Activated naive CD8-positive, alpha-beta T cell treated with anti-CD3 and anti-CD28 coated beads, Interleukin-2, amount 50 U/mL, for 24 hours (primary cell): ENCODE results near the gene NAALADL2.

Source experiments
- ATAC-seq: fragments of 150-1000 bp; cut with Tn5 transposase; one replicate; pipeline ENCODE4 v1.10.0; 2021
- DNase-seq: peaks from one replicate; pipeline ENCODE4 v3.0.0; 2021
- H3K27ac Mint-ChIP-seq: one replicate; pipeline ENCODE4 v1.8.0; 2021; ENCODE audit warnings: mild to moderate bottlenecking, mixed read lengths
- H3K27me3 Mint-ChIP-seq: one replicate; pipeline ENCODE4 v1.8.0; 2021; ENCODE audit warnings: mixed read lengths
- H3K36me3 Mint-ChIP-seq: one replicate; pipeline ENCODE4 v1.8.0; 2021; ENCODE audit warnings: low read depth, mixed read lengths
- H3K4me1 Mint-ChIP-seq: one replicate; pipeline ENCODE4 v1.8.0; 2021; ENCODE audit warnings: mixed read lengths
- H3K4me3 Mint-ChIP-seq: one replicate; pipeline ENCODE4 v1.8.0; 2021; ENCODE audit warnings: mild to moderate bottlenecking, moderate library complexity, mixed read lengths
- H3K9me3 Mint-ChIP-seq: one replicate; pipeline ENCODE4 v1.8.0; 2021; ENCODE audit warnings: mixed read lengths

The NAALADL2 gene

DNA sequence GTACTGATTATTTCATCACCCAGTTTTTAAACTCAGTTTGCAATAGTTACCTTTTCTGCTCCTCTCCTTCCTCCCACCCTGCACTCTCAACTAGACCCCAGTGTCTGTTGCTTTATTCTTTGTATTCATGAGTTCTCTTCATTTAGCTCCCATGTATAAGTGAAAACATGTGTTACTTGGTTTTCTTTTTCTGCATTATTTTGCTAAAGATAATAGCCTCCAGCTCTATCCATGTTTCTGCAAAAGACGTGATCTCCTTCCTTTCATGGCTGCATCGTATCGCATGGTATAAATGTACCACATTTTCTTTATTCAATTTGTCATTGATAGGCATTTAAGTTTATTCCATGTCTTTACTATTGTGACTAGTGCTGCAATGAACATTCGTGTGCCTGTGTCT is 79.0 kb downstream of the NAALADL2 start:
- Mint-ChIP-seq H3K27ac (no peak overlapping the region), H3K9me3 (peaks cover 8% of the 10 kb centered on the region), H3K4me3 (no peak overlapping the region), H3K36me3 (no peaks in the 10 kb centered on the region), H3K4me1 (no peaks in the 10 kb centered on the region), H3K27me3 (no peaks in the 10 kb centered on the region)
- DNase-seq (no peak), ATAC-seq (no peak)

DNA sequence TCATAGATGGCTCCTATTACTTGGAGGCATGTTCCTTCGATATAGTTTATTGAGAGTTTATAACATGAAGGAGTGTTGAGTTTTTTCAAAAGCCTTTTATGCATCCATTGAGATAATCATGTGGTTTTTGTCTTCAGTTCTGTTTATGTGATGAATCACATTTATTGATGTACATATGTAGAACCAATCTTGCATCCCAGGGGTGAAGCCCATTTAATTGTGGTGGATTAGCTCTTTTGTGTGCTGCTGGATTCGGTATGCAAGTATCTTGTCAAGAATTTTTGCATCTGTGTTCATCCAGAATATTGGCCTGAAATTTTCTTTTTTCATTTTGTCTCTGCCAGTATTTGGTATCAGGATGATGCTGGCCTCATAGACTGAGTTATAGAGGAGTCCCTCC is 81.0 kb downstream of the NAALADL2 start:
- Mint-ChIP-seq H3K4me1 (no peaks in the 10 kb centered on the region), H3K27ac (no peak overlapping the region), H3K36me3 (no peaks in the 10 kb centered on the region), H3K27me3 (no peaks in the 10 kb centered on the region), H3K9me3 (peaks cover 9% of the 10 kb centered on the region), H3K4me3 (no peak overlapping the region)
- no peak for DNase-seq
- no peak for ATAC-seq

DNA sequence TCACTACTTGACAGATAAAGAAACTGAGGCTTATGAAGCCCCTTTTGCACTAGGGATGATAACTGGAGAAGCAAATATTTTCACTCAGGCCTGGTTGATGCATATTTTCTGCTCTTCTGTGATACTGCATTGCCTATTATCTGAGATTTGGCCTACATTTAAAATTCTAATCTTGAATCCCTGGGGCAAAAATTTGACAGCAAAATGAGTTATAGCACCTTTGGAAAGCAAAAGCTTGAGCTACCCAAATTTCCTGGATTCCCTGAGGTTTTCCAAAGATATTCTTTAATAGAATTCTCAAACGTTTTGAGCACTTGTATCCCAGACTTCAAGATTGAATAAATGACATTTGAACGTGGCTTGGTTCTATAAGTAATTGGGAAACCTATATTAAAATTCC is 86.1 kb downstream of the NAALADL2 start:
- H3K4me3 Mint-ChIP-seq, result no peak overlapping the region
- no peaks in the 10 kb centered on the region for H3K4me1 Mint-ChIP-seq
- DNase-seq (no peak), ATAC-seq (no peak)
- H3K36me3 Mint-ChIP-seq, result no peaks in the 10 kb centered on the region
- no peak overlapping the region for H3K27ac Mint-ChIP-seq
- no peaks in the 10 kb centered on the region for H3K27me3 Mint-ChIP-seq
- peaks cover 13% of the 10 kb centered on the region for H3K9me3 Mint-ChIP-seq

DNA sequence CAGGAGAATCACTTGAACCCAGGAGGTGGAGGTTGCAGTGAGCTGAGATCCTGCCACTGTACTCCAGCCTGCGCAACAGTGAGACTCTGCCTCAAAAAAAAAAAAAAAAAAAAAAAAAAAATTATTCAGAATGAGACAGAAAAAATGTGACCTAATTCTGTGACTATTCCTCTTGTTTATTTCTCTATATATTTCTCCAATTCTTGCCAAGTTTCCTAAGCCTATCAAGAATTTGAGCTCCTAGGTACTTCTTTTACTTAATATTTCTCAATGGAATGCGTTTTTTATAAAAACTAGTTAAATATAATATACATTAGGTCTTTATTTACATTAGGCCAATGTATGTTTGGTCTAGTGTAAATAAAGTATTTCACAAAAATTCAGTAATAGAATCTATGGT is 86.8 kb downstream of the NAALADL2 start:
- Mint-ChIP-seq H3K27me3 (no peaks in the 10 kb centered on the region), H3K27ac (no peak overlapping the region), H3K4me1 (no peaks in the 10 kb centered on the region), H3K4me3 (no peak overlapping the region), H3K9me3 (peaks cover 13% of the 10 kb centered on the region), H3K36me3 (no peaks in the 10 kb centered on the region)
- ATAC-seq (no peak), DNase-seq (no peak)

DNA sequence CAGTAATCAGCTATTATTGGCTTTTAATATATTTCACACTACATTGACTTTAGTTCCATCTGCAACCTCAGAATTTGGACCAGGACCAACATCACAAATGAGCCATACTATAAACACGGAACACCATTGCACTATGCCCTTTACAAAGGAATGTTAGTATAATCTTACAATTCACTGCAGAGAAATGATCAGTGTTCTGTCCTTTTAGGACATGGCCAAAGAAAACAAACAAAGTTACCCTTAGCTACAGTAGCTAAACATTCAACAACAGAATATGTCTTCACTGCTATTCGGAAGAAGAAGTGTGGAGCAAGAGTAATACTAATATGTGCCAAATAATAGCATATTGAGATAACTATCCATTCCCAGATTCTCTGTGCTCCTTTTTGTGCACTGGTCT is 90.4 kb downstream of the NAALADL2 start:
- Mint-ChIP-seq H3K27me3 (no peaks in the 10 kb centered on the region), H3K27ac (no peak overlapping the region), H3K9me3 (peaks cover 4% of the 10 kb centered on the region), H3K4me1 (no peaks in the 10 kb centered on the region), H3K4me3 (no peak overlapping the region), H3K36me3 (no peaks in the 10 kb centered on the region)
- ATAC-seq (no peak), DNase-seq (no peak)

DNA sequence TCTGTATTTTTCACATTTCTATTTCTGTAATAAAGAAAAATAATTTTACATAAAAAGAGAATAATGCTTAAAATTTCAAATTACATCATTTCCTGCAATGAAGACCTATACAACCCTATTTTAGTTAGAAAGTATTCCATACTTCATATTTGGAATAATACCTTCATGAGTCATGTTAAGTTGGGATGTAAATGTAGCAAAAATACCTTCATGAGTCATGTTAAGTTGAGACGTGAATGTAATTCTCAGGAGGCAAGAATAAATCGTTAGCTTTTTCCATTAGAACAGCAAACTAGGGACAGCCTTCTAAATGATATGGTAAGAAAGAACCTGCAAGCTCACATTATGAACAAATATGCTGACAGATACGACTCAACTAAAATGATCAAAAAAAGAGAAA is 91.9 kb downstream of the NAALADL2 start:
- Mint-ChIP-seq H3K27ac (no peak overlapping the region), H3K27me3 (no peaks in the 10 kb centered on the region), H3K36me3 (no peaks in the 10 kb centered on the region), H3K4me3 (no peak overlapping the region), H3K4me1 (no peaks in the 10 kb centered on the region), H3K9me3 (peaks cover 4% of the 10 kb centered on the region)
- DNase-seq (no peak), ATAC-seq (no peak)

DNA sequence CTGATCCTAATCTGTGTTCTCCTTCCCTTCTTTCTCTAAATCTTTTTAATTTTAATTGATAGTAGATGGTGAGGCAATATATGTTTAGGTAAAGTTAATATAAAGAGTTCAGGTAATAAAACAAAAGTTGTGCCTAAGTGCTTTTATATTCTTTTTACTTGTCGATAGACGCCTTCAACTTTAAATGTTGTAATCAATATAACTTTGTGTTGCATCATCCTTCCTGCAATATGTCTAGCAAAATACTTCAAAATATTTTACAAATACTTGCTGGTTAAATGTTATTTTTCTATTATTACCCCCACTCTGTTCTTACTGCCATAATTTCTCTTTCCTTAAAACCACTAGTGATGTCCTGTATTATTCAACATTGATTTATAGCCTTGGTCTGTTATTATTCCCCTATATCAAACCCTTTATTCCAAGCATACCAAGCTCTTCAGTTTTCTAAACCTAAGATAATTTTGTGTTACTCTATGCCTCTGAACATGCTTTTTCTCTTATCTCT is 92.4 kb downstream of the NAALADL2 start:
- H3K27ac Mint-ChIP-seq, result no peak overlapping the region
- ATAC-seq (no peak), DNase-seq (no peak)
- H3K4me1 Mint-ChIP-seq, result no peaks in the 10 kb centered on the region
- no peaks in the 10 kb centered on the region for H3K27me3 Mint-ChIP-seq
- H3K4me3 Mint-ChIP-seq, result no peak overlapping the region
- peaks cover 4% of the 10 kb centered on the region for H3K9me3 Mint-ChIP-seq
- no peaks in the 10 kb centered on the region for H3K36me3 Mint-ChIP-seq

DNA sequence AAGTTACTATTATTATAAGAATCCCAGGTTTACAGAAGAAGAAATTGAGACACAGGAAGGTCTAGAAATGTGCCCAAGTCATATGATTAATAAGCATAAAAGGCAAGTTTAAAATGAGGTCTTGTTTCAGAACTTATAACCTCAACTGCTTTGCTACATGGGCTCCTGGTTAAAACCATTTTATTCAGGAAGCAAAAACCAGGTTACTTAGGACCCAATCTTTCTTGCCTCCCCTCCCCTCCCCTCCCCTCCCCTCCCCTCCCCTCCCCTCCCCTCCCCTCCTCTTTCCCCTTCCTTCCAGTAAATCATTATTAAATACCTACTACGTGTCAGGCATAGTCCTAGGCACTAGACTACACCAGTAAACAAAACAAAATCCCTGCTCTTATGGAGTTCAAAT is 93.9 kb downstream of the NAALADL2 start:
- no peaks in the 10 kb centered on the region for H3K4me1 Mint-ChIP-seq
- no peak overlapping the region for H3K4me3 Mint-ChIP-seq
- no peaks in the 10 kb centered on the region for H3K27me3 Mint-ChIP-seq
- no peaks in the 10 kb centered on the region for H3K36me3 Mint-ChIP-seq
- H3K9me3 Mint-ChIP-seq, result peaks cover 4% of the 10 kb centered on the region
- H3K27ac Mint-ChIP-seq, result no peak overlapping the region
- DNase-seq (no peak), ATAC-seq (no peak)

DNA sequence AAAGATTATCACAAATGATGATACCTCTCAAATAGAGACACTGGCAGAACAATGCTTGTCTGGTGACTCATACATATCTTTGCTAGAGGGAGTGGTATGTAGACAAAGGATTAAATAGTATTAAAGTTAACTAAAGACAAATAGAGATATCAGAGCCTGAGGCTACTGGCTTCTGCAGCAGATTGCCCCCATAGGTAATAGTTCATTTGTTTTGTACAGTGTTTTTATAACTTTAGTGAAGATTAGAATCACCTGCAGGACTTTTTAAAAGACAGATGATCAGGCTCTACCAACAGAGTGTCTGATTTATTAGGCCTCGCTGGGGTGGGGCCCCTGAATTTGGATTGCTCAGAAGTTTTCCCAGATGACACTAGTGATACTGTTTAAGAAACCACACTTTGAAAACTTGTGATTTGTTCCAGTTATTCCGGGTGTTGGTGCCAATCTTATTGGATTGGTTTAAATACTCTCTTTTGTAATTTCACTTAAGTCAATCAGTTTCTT is 96.4 kb downstream of the NAALADL2 start:
- no peak overlapping the region for H3K4me3 Mint-ChIP-seq
- H3K9me3 Mint-ChIP-seq, result no peaks in the 10 kb centered on the region
- DNase-seq (no peak), ATAC-seq (no peak)
- no peaks in the 10 kb centered on the region for H3K27me3 Mint-ChIP-seq
- H3K27ac Mint-ChIP-seq, result no peak overlapping the region
- no peaks in the 10 kb centered on the region for H3K36me3 Mint-ChIP-seq
- no peaks in the 10 kb centered on the region for H3K4me1 Mint-ChIP-seq

DNA sequence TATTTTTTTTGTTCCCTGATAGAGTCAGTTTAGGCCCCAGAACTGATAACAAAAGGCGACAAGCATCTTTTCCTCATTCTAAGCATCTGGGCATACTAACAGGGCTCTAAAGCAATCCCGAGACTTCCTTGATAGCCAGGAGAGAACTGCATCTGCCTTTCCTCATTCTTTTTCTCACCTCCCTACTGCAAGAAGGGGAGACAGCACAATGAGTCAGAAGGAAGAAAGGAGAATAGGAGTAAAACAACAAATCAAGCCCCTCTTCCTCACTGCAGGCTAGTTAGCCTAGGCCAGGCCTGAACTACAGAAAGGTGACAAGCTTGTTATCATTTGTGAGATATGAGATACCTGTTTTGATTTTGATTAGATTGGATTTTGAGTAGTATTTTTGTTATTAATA is 97.9 kb downstream of the NAALADL2 start:
- H3K27ac Mint-ChIP-seq, result no peak overlapping the region
- ATAC-seq (no peak), DNase-seq (no peak)
- no peaks in the 10 kb centered on the region for H3K4me1 Mint-ChIP-seq
- H3K36me3 Mint-ChIP-seq, result no peaks in the 10 kb centered on the region
- no peaks in the 10 kb centered on the region for H3K27me3 Mint-ChIP-seq
- H3K9me3 Mint-ChIP-seq, result no peaks in the 10 kb centered on the region
- H3K4me3 Mint-ChIP-seq, result no peak overlapping the region

DNA sequence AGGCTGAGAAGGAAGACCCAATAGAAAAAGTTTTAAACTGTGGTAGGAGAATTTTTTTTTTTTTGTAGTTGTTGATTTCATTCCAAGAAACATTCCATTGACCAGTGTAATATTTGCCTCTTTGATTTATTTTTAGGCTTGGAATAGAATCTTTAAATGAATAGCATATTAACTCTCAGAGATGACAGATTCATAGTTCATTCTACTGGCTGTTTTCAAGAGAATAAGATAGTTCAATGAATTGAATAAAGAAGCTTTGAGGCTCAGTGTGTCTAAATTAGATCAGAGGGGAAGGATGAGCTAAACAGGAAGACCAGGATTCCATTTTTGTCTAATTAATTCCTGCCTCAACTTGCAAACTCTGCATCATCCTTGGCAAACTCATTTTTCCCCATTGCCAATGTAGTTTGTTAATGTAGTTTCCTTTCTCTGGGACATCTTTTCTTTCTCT is 98.4 kb downstream of the NAALADL2 start:
- ATAC-seq (no peak), DNase-seq (no peak)
- Mint-ChIP-seq H3K4me3 (no peak overlapping the region), H3K9me3 (no peaks in the 10 kb centered on the region), H3K36me3 (no peaks in the 10 kb centered on the region), H3K27me3 (no peaks in the 10 kb centered on the region), H3K27ac (no peak overlapping the region), H3K4me1 (no peaks in the 10 kb centered on the region)

DNA sequence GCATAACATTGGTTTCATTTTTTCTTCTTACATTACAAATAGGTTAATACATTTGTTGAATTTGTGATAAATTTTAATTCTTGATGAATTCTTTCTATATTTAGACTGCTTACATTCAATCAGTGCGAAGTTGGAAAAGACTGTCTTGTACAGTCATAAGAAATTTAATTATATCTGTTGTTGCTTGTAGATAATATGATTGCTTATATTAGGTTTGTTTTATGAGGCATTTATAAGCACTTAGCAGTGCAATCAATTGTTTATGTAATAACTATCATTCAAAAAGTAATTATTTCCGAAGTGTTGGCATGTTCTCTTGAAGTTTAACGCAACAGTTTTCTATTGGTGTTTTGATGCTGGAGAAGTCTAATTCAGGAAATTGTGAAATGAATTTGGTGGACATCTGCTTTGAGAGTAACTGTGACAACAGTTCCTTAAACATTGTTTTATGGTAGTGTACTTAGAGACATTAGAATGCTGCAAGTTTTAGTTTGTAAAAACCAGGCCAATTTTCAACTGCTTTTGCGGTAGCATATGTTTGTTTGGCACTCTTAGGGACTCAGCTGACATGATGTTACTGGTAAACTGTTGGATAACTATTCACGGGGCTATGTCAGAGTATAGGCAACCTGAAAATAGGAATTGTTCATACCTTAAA is 99.7 kb downstream of the NAALADL2 start:
- H3K9me3 Mint-ChIP-seq, result no peaks in the 10 kb centered on the region
- ATAC-seq (no peak), DNase-seq (no peak)
- no peak overlapping the region for H3K27ac Mint-ChIP-seq
- no peaks in the 10 kb centered on the region for H3K36me3 Mint-ChIP-seq
- H3K4me3 Mint-ChIP-seq, result no peak overlapping the region
- no peaks in the 10 kb centered on the region for H3K4me1 Mint-ChIP-seq
- H3K27me3 Mint-ChIP-seq, result no peaks in the 10 kb centered on the region

DNA sequence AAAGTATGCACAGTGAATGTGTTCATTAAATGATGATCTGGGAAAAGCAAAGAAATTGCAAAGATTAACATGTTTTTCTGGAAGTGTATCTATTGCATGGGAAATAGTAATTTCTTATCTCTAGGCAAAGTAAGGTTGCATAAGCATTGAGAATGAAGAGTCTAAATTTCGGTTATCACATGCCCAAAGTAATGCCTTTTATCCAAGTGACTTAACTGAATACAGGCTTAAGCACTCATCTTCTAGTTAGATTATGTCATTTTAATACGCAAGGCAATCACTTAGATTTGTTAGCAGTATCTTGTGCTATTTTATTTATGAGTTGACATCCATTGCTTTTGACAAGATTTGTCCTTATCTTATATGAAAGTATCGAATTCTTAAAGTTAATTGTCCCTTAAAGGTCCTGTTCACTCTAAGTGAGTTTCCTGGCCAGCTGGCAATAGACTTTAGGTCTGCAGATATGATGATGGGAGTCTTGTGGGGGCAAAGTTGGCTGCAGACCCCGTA is 100.5 kb downstream of the NAALADL2 start:
- no peaks in the 10 kb centered on the region for H3K4me1 Mint-ChIP-seq
- H3K4me3 Mint-ChIP-seq, result no peak overlapping the region
- H3K9me3 Mint-ChIP-seq, result no peaks in the 10 kb centered on the region
- no peaks in the 10 kb centered on the region for H3K36me3 Mint-ChIP-seq
- no peak for DNase-seq
- no peak overlapping the region for H3K27ac Mint-ChIP-seq
- no peaks in the 10 kb centered on the region for H3K27me3 Mint-ChIP-seq
- no peak for ATAC-seq

DNA sequence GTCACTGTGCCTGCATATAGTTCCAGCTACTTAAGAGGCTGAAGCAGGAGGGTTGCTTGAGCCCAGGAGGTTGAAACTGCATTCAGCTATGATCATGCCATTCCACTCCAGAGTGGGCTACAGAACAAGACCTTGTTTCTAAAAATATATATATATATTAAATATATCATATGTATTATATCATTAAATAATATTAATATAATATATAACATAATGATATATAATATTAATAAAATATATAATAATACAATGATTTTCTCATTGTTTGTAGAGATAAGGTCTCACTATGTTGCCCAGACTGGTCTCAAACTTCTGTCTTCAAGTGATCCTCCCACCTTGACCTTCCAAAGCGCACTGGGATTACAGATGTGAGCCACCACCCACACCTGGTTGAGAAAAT is 101.8 kb downstream of the NAALADL2 start:
- DNase-seq (no peak), ATAC-seq (no peak)
- Mint-ChIP-seq H3K9me3 (no peaks in the 10 kb centered on the region), H3K36me3 (no peaks in the 10 kb centered on the region), H3K4me1 (no peaks in the 10 kb centered on the region), H3K27ac (no peak overlapping the region), H3K27me3 (no peaks in the 10 kb centered on the region), H3K4me3 (no peak overlapping the region)

DNA sequence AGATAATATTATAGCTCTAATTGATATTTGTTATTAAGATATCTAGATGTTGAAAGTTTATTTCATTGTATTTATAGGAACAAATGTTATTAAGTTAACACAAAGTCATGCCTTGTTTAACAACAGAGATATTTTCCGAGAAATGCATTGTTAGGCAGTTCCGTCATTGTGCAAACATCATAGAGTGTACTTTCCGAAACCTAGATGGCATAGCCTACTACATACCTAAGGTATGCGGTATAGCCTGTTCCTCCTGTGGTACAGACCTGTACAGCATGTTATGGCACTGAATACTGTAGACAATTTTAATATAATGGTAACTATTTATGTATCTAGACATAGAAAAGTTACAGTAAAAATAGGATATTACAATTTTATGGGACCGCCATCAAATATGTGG is 114.3 kb downstream of the NAALADL2 start:
- DNase-seq (no peak), ATAC-seq (no peak)
- H3K9me3 Mint-ChIP-seq, result no peaks in the 10 kb centered on the region
- no peak overlapping the region for H3K27ac Mint-ChIP-seq
- no peak overlapping the region for H3K4me3 Mint-ChIP-seq
- no peaks in the 10 kb centered on the region for H3K27me3 Mint-ChIP-seq
- no peaks in the 10 kb centered on the region for H3K36me3 Mint-ChIP-seq
- H3K4me1 Mint-ChIP-seq, result no peaks in the 10 kb centered on the region

DNA sequence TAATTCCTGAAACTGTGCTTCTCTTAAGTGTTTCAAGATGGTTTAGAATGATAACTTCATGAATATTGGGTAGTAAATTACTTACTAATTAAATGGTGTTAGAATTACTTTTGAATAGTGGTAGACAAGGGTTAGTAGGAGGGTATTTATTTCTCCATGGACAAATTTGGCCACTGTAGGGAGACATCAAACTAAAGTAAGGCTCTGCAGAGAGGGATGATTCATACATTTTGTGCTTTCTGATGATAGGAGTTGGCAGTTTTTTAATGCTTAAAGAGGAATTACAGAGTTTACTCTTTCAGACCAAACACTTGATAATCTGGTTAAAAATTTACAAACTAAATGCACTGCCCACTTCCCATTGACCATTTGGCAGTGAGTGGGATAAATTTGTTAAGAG is 127.6 kb downstream of the NAALADL2 start:
- Mint-ChIP-seq H3K9me3 (peaks cover 20% of the 10 kb centered on the region), H3K4me3 (no peak overlapping the region), H3K27me3 (no peaks in the 10 kb centered on the region), H3K27ac (no peak overlapping the region), H3K36me3 (no peaks in the 10 kb centered on the region), H3K4me1 (no peaks in the 10 kb centered on the region)
- DNase-seq, result no peak
- ATAC-seq, result no peak
